Right lobe of liver (tissue), 6 donors: ENCODE data around the gene SFTPD. TPM values are rescaled to one million over a fixed set of nuclear protein-coding genes. Genes with fewer than 3 reads are reported as not detected.

ENCODE experiments used
- ATAC-seq, 4 donors: fragments of 200-7000 bp; cut with Tn5 transposase; one replicate each; pipeline ENCODE4 v1.9.1; 2020; ENCODE audit warnings: mild to moderate bottlenecking in 4 of 4, moderate library complexity in 4 of 4
- DNase-seq, 3 donors: peaks; one replicate each; pipeline ENCODE4 v3.0.0-alpha.2; 2020
- H3K27ac ChIP-seq, 3 donors: fragments of 200-600 bp; one replicate each; pipeline ENCODE4 v1.8.0; 2022
- H3K27me3 ChIP-seq, 2 donors: fragments of 200-600 bp; one replicate each; pipeline ENCODE4 v1.8.0; 2022
- H3K36me3 ChIP-seq, 4 donors: fragments of 200-600 bp; sonication (generic) in 1 of 4; one replicate each; pipeline versions ENCODE4 v1.5.1 to v1.8.0; 2017 to 2022; ENCODE audit warnings: control low read depth in 1 of 4
- H3K4me1 ChIP-seq, 4 donors: fragments of 200-600 bp; sonication (generic) in 1 of 4; one replicate each; pipeline versions ENCODE4 v1.5.1 to v1.8.0; 2017 to 2022; ENCODE audit warnings: control low read depth in 1 of 4
- H3K4me3 ChIP-seq, 3 donors: fragments of 200-600 bp; one replicate each; pipeline ENCODE4 v1.8.0; 2022
- H3K9me3 ChIP-seq, 4 donors: fragments of 200-600 bp; sonication (generic) in 1 of 4; one replicate each; pipeline versions ENCODE4 v1.5.1 to v1.8.0; 2017 to 2022; ENCODE audit warnings: control low read depth in 1 of 4
- POLR2A ChIP-seq: fragments of 450-650 bp; IDR thresholded peaks from one replicate; pipeline ENCODE4 v1.6.1; 2017; ENCODE audit warnings: antibody characterized with exemption, mild to moderate bottlenecking
- WGBS: methylation state at CpG from one replicate; pipeline ENCODE4 v1.1.6; 2018; ENCODE audit warnings: low coverage, low lambda C conversion rate; ENCODE audit not compliant: insufficient coverage; ENCODE audit errors: missing lambda C conversion rate; 5-methylcytosine and 5-hydroxymethylcytosine counted together
- intact Hi-C, 2 donors: fragments of 100-400 bp; cut with DNase I; formaldehyde crosslinking; loops; one replicate each; pipeline versions ENCODE4 v1.11.2 to v1.14.1; 2022
- total RNA-seq, 6 experiments: library from RNA; depleted of rRNA in 2 of 6; stranded (reverse); fragments of >200 nt in 2 of 6; fragmentation: NEBNext Ultra II Directional in 3 of 6; extraction: Animal tissue kit (Norgen Biotek cat#: 25700) in 3 of 6; gene quantifications; one replicate each; pipeline versions ENCODE4 v1.1.0 to v1.2.4, GENCODE V29; 2016 to 2023
- TF ChIP-seq, protein P1 (sequence below), 4 donors: fragments of 200-600 bp in 3 of 4; fragments of 450-650 bp in 1 of 4; IDR thresholded peaks; one replicate each; pipeline versions ENCODE4 v1.5.1 to v1.8.0; 2016 to 2022; ENCODE audit warnings: antibody characterized with exemption in 4 of 4, mild to moderate bottlenecking in 2 of 4
- donor health status: DM: no; HTN: yes; CAD: no.
- donor health status: DM: no; HTN: no; CAD: no.
- donor health status: DM: no; HTN: no; CAD: no.
- donor health status: DM: no; HTN: yes; CAD: no.
- donor health status: DM: no; HTN: yes; CAD: no.

SFTPD gene
- total RNA-seq, 6 experiments from 2014 or later = 0.35 to 0.59 (median 0.51) TPM; not detected in 3

DNA sequence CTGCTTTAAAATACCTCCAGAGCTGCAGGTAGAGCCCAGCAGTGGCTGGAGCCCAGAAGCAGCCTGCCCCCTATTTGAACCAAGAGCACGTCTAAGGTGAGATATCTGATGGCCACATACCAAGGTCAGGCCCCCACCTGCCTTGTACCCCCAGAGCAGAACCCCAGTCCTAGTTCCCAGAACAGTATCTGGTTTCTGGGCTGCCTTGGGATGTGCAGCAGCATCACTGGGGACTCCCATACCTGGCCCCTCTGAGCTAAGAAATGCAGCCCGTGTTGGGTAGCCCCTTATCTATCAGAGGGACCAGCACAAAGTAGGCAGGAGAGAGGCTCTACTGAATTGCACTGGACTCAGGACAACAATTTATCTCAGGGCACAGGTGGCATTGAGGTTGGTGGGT, 8.9 kb downstream of the SFTPD start:
- H3K36me3 ChIP-seq = no peaks in the 10 kb centered on the region
- DNase-seq (no peak), ATAC-seq (no peak)
- H3K4me1 ChIP-seq = no peaks in the 10 kb centered on the region
- H3K9me3 ChIP-seq = no peaks in the 10 kb centered on the region
- no peak overlapping the region for H3K27ac ChIP-seq
- no peaks in the 10 kb centered on the region for H3K27me3 ChIP-seq
- intact Hi-C loops = no loop called here
- 92% methylated on average over 2 of the region's 2 CpGs for WGBS
- no peak overlapping the region for H3K4me3 ChIP-seq
- TF ChIP-seq POLR2A = no peak
- TF ChIP-seq, protein P1, sequence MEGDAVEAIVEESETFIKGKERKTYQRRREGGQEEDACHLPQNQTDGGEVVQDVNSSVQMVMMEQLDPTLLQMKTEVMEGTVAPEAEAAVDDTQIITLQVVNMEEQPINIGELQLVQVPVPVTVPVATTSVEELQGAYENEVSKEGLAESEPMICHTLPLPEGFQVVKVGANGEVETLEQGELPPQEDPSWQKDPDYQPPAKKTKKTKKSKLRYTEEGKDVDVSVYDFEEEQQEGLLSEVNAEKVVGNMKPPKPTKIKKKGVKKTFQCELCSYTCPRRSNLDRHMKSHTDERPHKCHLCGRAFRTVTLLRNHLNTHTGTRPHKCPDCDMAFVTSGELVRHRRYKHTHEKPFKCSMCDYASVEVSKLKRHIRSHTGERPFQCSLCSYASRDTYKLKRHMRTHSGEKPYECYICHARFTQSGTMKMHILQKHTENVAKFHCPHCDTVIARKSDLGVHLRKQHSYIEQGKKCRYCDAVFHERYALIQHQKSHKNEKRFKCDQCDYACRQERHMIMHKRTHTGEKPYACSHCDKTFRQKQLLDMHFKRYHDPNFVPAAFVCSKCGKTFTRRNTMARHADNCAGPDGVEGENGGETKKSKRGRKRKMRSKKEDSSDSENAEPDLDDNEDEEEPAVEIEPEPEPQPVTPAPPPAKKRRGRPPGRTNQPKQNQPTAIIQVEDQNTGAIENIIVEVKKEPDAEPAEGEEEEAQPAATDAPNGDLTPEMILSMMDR (IDR thresholded peaks at IDR 0.05) = no peak

DNA sequence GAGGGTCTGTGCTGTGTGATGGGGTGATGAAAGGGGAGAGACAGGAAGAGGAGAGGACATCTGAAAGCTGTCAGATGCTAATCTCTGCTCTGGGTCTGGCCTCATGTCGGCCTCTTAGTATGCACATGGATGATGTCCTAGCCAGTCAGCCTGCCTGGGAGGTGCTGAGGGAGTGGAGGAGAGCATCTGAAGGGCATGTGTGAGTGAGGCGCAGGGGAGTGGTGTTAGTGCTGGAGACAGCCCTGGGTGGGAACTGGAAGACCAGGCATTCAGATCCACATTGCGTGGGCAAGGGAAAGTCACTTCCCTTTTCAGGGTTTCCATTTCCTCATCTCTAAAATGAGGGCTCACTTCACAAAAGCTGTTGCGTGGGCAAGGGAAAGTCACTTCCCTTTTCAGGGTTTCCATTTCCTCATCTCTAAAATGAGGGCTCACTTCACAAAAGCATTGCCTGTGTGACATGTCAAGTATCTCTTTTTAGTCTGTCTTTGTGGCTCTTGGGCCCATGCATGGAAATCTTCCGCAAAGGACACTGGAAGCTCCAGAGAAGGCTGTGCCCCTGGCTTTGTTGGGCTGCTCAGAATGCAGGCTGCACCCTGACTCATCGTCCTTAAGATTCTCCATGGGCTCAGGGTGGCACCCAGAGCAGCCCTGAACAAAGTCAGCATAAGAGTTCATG, 10.0 kb downstream of the SFTPD start:
- Histone ChIP-seq H3K9me3 (no peaks in the 10 kb centered on the region), H3K36me3 (no peaks in the 10 kb centered on the region), H3K27me3 (no peaks in the 10 kb centered on the region), H3K4me3 (no peak overlapping the region), H3K27ac (no peak overlapping the region), H3K4me1 (no peaks in the 10 kb centered on the region)
- intact Hi-C loops = no loop called here
- 62% methylated on average over 5 of the region's 6 CpGs for WGBS
- ATAC-seq (peak; percentile 61 to 88 (median 78)), DNase-seq (peak in 1 of 3 donors; percentile 39)
- TF ChIP-seq, protein P1 (IDR thresholded peaks at IDR 0.05) = no peak
- TF ChIP-seq POLR2A = no peak

DNA sequence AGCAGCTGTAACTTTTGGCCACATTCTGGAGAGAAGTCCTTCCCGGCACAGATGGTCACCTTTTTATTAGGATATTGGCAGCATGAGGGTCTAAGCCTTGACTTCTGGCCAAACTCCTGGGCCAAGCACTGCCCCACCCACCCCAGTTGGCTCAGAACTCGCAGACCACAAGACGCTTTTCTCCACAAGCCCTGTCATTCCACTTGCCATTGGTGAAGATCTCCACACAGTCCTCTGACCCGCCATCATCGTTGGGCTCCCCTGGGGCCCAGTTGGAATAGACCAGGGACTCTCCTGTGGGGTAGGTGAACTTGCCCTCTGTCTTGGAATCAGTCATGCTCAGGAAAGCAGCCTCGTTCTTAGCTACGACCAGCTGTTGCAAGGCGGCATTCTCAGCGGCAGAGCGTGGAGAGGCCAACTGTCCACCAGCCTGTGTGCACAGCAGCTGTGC, 11.2 kb downstream of the SFTPD start:
- no peaks in the 10 kb centered on the region for H3K4me1 ChIP-seq
- ATAC-seq (no peak), DNase-seq (no peak)
- H3K27ac ChIP-seq = no peak overlapping the region
- no peaks in the 10 kb centered on the region for H3K9me3 ChIP-seq
- no peaks in the 10 kb centered on the region for H3K36me3 ChIP-seq
- H3K4me3 ChIP-seq = no peak overlapping the region
- 93% methylated on average over 5 of the region's 10 CpGs for WGBS
- no peaks in the 10 kb centered on the region for H3K27me3 ChIP-seq
- no peak for TF ChIP-seq POLR2A
- TF ChIP-seq, protein P1 (IDR thresholded peaks at IDR 0.05) = no peak
- intact Hi-C loops = no loop called here

DNA sequence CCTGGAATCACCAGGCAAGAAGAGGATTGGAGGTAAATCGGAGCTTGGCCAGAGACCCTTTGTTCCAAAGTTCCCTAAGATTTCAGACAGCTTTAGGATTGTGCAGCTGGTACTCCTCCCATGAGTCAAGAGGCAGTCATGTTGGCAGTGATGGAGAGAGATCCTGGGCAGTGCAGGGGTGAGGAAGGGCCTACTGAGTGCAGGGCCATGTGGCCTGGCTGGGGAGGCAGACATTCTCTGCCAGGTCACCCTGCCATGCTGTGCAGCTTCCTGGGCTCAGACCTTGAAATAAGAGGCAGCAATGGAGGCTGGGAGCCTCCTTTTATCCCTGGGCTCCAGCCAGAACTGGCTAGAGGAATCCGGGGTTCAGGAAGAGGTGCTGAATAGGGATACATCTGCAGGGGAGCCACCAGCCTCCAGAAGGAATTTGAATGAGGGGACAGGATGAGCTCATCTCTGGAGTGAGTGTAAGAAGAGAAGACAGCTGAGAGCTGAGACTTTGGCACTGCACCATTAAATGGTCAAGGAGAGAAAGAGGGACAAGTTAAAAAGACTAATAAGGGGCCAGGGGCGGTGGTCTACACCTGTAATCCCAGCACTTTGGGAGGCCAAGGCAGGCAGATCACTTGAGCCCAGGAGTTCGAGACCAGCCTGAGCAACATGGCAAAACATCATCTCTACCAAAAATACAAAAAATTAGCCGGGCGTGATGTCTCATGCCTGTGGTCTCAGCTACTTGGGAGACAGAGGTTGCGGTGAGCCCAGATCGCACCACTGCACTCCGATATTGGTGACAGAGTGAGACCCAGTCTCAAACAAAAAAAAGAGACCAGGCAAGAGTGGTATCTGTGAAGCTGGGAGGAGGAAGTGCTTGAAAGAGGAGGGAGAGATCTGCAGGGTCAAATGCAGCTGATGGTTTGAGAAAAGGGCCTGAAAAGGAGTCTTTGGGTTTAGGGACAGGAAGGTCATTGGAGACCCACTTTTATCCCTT, 12.0 kb downstream of the SFTPD start:
- DNase-seq = no peak
- no peak for ATAC-seq
- no peak overlapping the region for H3K27ac ChIP-seq
- H3K36me3 ChIP-seq = no peaks in the 10 kb centered on the region
- 77% methylated on average over 9 of the region's 9 CpGs for WGBS
- intact Hi-C loops = no loop called here
- no peaks in the 10 kb centered on the region for H3K9me3 ChIP-seq
- no peak for TF ChIP-seq POLR2A
- TF ChIP-seq, protein P1 (IDR thresholded peaks at IDR 0.05) = no peak
- H3K27me3 ChIP-seq = no peaks in the 10 kb centered on the region
- H3K4me1 ChIP-seq = no peaks in the 10 kb centered on the region
- no peak overlapping the region for H3K4me3 ChIP-seq
